ENCODE data around the gene USP54.
"Not testable (repeated sequence)": the region's sequence is repeated elsewhere in the genome, so short reads cannot be mapped to it uniquely, and the experiment has no call there.

USP54 gene, protein sequence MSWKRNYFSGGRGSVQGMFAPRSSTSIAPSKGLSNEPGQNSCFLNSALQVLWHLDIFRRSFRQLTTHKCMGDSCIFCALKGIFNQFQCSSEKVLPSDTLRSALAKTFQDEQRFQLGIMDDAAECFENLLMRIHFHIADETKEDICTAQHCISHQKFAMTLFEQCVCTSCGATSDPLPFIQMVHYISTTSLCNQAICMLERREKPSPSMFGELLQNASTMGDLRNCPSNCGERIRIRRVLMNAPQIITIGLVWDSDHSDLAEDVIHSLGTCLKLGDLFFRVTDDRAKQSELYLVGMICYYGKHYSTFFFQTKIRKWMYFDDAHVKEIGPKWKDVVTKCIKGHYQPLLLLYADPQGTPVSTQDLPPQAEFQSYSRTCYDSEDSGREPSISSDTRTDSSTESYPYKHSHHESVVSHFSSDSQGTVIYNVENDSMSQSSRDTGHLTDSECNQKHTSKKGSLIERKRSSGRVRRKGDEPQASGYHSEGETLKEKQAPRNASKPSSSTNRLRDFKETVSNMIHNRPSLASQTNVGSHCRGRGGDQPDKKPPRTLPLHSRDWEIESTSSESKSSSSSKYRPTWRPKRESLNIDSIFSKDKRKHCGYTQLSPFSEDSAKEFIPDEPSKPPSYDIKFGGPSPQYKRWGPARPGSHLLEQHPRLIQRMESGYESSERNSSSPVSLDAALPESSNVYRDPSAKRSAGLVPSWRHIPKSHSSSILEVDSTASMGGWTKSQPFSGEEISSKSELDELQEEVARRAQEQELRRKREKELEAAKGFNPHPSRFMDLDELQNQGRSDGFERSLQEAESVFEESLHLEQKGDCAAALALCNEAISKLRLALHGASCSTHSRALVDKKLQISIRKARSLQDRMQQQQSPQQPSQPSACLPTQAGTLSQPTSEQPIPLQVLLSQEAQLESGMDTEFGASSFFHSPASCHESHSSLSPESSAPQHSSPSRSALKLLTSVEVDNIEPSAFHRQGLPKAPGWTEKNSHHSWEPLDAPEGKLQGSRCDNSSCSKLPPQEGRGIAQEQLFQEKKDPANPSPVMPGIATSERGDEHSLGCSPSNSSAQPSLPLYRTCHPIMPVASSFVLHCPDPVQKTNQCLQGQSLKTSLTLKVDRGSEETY (N-terminal part only)
- total RNA-seq = 13.4 to 15.8 (median 14.6) reads per million in 4 experiments

DNA sequence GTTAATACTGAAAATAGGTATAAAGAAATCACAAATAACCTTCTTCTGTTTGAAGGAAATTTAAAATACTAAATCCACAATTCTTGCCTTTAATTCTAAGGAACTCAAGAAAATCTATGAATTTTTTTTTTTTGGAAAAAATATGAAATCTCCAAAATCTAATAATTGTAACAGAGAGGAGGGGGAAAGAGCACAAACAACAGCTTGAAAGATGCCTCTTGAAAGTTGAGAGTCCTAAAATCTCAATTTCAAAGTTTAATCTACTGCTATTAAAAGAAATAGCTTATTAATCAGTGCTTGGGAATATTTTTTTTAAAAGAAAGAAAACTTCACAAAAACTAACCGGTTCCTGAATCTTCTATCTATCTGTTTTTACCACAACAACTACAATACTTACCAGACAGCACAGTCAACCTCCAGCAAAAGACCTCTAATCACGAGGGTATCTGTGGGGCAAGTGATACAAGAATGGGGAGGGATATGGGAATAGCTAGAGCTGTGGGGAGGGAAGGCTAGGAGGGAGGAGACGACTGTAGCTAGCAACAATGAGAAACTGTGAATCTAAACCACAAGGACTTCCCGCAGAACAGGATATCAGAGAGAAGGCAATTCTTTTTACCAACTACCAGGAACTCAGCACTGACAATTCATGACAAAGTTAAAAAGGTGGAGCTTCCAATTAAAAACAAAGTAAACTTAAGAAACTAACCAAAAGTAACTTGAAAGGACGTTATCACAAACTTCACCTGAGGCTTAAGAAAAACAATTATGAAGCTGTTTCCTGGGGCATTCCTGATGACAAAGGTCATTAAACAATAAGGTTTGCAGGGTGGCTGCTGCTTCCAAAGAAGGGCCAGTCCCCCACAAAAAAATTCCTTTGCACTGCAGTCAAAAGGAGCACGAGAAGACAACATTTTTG is at the start of gene USP54:
Gene USP54, minus strand, starts transcription at position 462 of the 919 bp plus-strand sequence. CDS start 15,684 bp downstream, outside the sequence.
- no peak for DNase-seq

DNA sequence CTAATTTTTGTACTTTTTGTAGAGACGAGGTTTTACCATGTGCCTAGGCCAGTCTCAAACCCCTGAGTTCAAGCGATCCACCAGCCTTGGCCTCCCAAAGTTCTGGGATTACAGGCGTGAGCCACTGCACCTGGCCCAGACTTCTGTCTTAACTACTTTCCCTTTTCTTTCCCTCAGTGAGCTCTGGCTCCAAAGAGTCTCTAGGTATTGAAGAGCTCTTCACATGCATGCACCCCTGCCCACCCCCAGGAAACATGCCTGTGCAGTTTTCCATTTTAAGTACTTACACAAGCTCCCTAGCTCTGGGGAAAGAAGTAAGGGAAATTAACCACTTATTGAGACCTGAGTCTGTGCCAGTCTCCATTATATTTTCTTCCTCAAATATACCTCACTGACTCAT is 48.1 kb upstream of the USP54 start:
- no peak for DNase-seq

DNA sequence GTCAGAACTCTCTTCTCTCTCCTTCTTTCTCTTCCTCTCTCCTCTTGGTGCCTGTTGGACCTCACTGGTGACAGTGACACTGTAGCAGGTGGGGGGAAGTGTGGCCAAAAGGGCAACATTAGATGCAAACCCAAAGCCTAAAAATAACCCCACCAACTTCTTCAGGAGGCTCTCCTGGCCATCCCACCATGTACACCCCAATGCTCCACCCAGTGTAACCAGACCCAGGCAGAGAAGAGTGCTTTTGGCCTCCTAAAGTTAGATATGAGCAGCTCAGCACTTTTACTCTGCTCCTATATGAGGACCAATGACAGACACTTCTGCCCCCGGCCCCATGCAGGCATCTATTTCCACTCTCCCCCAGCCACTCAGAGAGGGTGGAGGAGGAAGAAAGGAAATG is 44.6 kb upstream of the USP54 start:
- DNase-seq = no peak

DNA sequence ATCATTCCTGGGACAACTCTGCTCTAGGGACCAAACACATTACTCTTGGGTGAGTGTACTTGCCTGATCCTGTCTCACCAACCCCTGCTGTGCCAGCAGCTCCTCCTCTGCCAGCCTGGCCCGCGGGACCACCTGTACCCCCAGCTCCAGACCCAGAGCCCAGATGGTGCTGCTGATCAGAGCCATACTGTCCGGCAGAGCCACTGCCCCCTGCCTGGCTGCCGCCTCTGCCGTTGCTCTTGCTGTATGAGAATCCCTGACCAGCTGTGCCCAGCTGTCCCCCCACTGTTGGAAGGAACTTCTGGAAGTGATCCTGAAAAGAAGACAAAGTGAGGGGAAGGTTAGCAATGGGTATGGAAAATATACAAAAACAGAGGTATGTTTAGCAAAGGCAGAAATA is 43.3 kb upstream of the USP54 start:
- no peak for DNase-seq

DNA sequence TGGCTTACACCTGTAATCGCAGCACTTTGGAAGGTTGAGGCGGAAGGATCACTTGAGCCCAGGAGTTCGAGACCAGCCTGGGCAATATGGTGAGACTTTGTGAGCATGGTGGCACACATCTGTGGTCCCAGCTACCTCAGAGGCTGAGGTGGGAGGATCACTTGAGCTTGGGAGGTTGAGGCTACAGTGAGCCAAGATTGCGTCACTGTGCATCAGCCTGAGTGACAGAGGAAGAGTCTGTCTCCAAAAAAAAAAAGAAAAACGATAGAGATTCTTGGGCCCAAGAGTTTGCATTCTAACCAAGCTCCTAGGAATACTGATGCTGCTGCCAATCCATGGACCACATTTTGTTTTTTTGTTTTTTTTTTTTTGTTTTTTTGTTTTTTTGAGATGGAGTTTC is 38.0 kb upstream of the USP54 start:
- no peak for DNase-seq

DNA sequence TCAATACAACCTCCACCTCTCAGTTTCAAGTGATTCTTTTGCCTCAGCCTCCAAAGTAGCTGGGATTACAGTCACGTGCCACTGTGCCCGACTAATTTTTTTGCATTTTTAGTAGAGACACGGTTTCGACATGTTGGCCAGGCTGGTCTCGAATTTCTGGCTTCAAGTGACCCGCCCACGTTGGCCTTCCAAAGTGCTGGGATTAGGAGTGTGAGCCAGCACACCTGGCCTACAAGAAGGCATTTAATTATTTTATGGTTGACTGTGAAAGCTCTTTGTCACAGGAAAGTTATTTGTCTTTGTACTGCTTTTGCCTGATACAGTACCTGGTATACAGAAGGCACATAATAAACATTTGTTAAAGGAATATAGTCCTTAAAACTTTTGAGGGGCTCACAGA is 37.3 kb upstream of the USP54 start:
- DNase-seq = no peak

DNA sequence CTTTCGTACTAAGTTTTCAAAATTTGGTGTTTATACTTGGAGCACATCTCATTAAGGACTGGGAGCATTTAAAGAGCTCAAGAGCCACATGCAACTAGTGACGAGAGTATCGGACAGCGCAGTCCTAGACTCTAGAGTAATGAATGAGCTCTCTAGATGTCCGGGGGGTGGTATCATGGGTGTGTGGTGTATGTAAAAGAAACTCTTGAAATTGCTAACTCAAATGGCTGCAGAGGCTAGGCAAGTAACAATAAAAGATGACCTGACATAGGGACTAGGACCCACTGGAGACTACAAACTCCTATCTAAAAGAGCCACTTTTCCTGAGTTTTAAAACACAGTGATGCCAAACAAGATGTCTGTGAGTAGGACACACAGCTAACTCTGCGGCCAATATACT is 36.2 kb upstream of the USP54 start:
- no peak for DNase-seq

DNA sequence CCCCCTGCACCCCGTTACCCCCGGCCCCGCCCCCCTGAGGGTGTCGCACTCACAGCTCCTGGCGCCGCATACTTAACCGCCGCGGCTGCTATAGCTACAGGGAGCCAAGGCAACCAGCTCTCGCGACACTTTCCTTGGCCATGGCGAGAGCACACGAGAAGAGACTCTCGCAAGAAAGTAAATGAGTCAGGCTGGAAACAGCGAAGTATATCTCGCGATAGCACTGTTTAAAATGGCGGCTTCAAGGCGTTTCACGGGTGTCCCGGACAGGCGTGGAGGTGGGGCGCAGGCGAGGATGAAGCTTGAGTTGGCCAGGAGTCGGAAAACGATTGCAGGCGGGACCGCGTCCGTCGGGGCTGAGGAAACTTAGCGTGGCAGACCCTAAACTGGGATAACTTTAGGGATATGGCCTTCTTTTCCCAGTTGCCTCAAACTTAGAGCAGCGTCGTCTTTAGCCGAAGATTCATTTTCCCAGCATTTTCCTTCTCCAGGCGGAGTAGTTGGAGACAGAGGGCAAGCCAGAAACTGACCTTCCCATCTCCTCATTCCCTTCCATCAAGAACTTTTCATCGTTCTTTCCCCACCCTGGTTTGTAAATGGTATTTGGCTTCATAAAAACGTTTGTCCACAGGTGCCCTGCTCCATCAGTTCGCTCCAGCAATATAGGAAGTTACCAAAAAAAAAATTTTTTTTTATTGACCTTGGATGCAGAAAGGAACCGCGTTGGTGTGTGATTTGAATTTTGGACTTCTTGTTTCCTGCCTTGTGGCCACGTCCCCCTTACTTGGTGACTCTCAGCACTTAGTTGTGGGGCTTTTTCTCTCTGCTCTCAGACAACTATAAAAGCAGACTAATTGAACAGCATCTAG is 35.0 kb upstream of the USP54 start:
- DNase-seq = peak; percentile 89

DNA sequence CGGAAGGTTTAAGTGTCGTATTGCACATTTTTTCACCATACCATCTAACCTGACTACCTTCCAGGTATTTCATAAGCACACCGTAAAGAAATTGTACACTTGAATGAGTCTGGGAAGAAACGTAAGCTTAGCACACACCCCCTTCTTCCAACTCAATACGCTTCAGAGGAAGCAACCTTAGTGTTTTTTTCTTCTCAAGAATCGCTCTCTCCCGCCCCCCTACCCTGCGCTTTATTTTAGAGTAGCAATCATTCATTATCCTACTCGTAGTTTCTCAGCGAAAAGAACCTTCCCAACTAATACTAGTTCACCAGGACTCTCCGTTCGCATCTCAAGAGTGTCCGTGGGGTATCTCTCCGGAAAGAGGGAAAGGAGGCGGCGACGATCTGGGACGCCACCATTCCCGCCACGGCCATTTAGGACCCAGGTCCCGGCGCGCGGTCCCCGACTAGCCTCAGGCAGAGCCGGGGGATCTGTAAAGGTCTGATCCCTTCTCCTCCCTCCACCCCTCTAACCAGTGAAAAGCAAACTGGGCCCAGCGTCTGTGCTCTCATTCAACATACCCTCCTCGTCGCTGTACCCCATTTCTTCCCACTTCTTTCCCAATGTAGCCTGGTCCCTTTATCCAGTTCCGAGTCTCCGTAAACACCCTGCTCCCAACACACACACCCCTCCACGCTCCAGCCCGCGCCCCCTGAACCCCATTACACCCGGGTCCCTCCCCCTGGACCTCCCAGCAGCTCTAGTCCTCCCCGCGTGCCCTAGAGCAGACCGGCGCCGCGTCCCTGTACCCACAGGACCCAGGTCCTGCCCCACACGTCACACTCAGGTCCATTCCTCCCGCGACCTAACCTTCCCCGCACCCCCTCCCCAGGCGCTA is 34.1 kb upstream of the USP54 start:
- DNase-seq = no peak

DNA sequence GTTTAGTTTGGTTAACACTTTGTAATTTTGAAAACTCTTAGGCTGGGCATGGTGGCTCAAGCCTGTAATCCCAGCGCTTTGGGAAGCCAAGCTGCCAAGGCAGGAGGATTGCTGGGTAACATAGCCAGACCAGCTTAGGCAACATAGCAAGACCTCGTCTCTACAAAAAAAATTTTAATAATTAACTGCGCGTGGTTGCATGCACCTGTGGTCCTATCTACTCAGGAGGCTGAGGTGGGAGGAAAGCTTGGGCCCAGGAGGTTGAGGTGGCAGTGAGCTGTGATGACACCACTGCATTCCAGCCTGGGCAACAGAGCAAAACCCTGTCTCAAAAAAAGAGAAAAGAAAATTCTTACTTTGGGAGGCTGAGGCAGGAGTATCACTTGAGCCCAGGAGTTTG is 31.9 kb upstream of the USP54 start:
- DNase-seq = no peak

DNA sequence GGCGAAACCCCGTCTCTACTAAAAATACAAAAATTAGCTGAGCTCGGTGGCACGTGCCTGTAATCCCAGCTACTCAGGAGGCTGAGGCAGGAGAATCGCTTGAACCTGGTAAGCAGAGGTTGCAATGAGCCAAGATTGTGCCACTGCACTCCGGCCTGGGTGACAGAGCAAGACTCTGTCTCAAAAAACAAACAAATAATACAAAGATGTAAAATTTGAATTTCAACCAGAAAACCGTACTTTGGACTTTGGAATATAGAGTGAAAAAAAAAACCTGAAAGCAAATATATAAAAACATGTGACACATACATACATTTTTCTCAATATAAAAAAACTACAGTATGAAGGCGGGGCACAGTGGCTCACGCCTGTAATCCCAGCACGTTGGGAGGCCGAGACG is 29.8 kb upstream of the USP54 start:
- not testable (repeated sequence) for DNase-seq

DNA sequence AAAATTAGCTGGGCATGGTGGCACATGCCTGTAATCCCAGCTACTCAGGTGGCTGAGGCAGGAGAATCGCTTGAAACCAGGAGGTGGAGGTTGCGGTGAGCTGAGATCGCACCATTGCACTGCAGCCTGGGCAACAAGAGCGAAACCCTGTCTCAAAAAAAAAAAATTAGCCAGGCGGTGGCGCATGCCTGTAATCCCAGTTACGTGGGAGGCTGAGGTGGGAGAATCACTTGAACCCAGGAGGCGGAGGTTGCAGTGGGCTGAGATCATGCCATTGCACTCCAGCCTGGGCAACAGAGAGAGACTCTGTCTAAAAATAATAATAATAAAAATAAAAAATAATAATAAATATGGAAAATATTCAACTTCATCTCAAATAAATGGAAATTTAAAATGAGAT is 26.0 kb upstream of the USP54 start:
- DNase-seq = not testable (repeated sequence)

DNA sequence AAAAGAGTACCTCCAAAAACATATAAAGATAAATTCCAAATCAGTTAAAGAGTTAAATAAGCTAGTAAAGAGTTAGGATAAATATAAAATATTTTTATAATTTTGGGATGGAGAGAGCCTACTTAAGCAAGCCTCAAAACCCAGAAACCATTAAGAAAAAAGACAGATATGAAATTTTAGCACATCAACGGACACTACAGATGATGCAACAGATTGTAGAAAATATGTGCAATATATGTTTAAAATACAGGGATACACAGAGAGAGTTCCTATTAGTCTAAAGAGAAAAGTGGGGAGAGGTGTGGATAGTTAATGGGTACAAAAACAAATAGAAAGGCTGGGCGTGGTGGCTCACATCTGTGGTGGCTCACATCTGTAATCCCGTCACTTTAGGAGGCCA is 23.6 kb upstream of the USP54 start:
- no peak for DNase-seq

DNA sequence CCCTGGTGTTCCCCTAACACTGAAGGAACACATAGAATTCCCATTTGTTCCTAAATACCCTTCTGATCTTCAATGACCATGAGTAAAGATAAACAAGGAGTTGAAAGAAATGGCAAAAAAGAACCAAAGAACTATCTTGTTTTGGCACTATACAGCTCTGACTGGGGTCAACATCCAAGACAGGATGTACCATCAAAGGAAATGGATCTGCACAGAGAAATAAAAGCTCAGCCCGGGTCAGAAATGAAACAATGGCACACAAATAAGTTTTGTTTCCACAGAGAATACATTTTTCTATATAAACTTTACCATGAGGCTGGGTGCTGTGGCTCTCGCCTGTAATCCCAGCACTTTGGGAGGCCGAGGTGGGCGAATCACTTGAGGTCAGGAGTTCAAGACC is 18.0 kb upstream of the USP54 start:
- no peak for DNase-seq

DNA sequence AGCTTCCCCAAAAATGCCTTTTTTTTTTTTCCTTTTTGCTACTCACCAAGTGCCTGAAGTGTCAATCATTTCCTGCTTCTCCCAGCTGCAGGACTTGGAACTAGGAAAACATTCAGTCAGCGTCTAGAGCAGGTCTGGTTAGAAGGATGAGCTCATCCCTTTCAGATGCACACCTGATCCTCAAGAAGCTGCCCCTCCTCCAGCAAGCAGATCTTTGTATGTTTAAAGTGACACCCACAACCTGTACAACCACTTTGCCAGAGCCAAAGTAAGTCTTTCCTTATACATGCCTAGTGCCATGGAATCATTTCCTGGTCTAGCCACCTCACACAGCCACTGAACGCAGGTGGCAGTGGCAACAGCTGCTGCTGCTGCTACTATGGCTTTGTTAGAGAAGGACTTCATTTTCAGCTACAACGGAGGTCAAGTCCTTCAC is 10.4 kb upstream of the USP54 start:
- no peak for DNase-seq

DNA sequence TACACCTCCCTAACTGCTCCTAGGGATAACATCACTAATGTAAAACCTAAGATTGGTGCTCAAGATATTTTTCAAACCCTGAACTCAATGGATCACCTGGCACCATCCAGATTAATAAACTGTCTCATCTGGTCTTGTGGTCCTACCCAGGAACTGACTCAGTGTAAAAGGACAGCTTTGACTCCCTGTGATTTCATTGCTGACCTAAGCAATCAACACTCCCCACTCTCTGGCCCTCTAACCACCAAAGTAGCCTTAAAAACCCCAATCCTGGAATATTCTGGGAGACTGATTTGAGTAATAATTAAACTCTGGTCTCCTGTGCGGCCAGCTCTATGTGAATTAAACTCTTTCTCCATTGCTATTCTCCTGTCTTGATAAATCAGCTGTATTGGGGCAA is 6.2 kb upstream of the USP54 start:
- no peak for DNase-seq

DNA sequence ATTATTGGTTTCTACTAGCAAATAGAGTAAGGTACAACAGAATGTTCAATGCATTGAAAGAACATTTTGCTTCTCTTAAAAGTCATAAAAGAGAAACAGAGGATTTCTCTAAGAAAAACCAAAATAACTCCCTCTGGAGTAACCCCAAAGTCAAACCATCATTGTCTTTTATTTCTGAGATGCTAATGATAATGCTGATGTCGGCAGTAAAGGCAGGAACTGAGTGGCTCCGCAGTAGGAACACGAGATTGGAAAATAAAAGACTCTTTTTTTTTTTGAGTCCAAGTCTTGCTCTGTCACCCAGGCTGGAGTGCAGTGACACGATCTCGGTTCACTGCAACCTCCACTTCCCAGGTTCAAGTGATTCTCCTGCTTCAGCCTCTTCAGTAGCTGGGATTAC is 2.7 kb upstream of the USP54 start:
- no peak for DNase-seq

DNA sequence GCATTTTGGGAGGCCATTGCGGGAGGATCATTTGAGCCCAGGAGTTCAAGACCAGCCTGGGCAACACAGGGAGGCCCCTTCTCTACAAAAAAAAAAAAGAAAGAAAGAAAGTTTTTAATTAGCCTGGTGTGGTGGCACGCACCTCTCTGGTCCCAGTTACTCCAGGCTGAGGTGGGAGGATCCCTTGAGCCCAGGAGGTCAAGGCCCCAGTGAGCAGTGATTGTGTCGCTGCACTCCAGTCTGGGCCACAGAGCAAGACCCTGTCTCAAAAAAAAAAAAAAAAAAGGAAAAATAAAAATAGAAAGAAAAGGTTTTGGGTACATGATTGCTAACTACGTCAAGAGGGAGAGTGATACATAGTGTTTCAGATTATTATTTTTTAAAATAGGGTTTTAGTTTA is 2.0 kb upstream of the USP54 start:
- DNase-seq = no peak

DNA sequence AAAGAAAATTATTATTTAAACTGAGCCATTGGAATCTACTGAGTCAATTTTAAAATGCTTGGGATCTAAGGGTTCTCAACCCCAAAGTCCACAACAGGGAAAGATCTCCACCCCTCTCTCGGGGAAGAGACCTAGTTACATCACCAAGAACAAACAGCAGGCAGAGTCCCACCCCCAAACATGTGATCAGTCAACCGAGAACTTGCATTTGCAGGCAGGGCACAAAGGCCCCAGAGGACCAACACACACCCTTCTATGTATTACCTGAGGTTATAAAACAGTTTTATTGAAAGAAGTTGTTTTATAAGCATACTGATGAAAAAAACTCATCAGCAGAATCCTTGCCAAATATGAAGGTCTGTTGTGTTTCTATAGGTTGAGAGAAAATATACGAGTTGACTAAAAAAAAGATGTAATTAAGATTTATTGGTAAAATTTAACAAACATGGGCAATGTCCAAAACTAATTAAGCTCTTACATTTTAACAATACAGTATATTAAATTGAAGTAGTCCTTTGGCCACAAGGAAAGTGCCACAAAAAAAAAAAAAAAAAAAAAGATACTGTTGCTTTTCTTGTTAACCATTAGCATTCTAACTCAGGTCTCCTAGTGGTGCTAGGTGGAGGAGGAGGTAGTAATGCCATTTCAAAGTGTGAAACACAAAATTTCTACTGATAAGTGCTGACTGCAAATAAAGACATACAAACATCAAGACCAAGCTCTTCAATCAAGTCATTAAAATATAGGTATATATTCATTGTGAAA is 975 bp upstream of the USP54 start:
- no peak for DNase-seq
